ENCODE data around the gene NDUFAF3. TPM values are rescaled to one million over a fixed set of nuclear protein-coding genes. Genes with fewer than 3 reads are reported as not detected.

The NDUFAF3 gene
- total RNA-seq, 2 donors from 2014 or later: 32.9 to 39.1 TPM

- H3K9me3 ChIP-seq (ENCODE audit: control insufficient read depth, low read length): no peaks in the 10 kb centered on the region
- no peak overlapping the region for H3K27ac Mint-ChIP-seq
- no peak overlapping the region for H3K9ac ChIP-seq (ENCODE audit: extremely low read depth, low read length, poor library complexity, severe bottlenecking)
- DNase-seq: no peak
- H3K27ac ChIP-seq (ENCODE audit: low read depth, low read length): no peak overlapping the region
- H3K27me3 Mint-ChIP-seq (ENCODE audit: insufficient read depth): no peaks in the 10 kb centered on the region
- no peak overlapping the region for H3K4me3 Mint-ChIP-seq
- no peak overlapping the region for H3K4me3 ChIP-seq (ENCODE audit: low read length)
- TF ChIP-seq CTCF (conservative IDR thresholded peaks at IDR 0.05): no peak
- H3K36me3 Mint-ChIP-seq (ENCODE audit: low read depth): peaks cover 62% of the 10 kb centered on the region
- no peaks in the 10 kb centered on the region for H3K27me3 ChIP-seq (ENCODE audit: control insufficient read depth, insufficient read depth, low read length, poor library complexity, severe bottlenecking)
- WGBS, 2 experiments (ENCODE audit: insufficient coverage in 1 of 2, insufficient read length in 1 of 2): 94 to 96% methylated on average over 3 of the region's 3 CpGs
- no peaks in the 10 kb centered on the region for H3K9me3 Mint-ChIP-seq
- H3K36me3 ChIP-seq (ENCODE audit: control insufficient read depth, insufficient read depth, low read length): peaks cover 72% of the 10 kb centered on the region
- peaks cover 20% of the 10 kb centered on the region for H3K4me1 Mint-ChIP-seq
- peaks cover 6% of the 10 kb centered on the region for H3K4me1 ChIP-seq (ENCODE audit: control insufficient read depth, insufficient read depth, low read length)
These were observed 4.6 kb downstream of the NDUFAF3 start for GRCh38 chr3:49026536-49026935.

GRCh38 chr3:49027634-49028033 is 5.7 kb downstream of the NDUFAF3 start:
- Histone ChIP-seq H3K4me3 (ENCODE audit: low read length) (peak overlapping the region; percentile 77), H3K27me3 (ENCODE audit: control insufficient read depth, insufficient read depth, low read length, poor library complexity, severe bottlenecking) (no peaks in the 10 kb centered on the region), H3K27ac (ENCODE audit: low read depth, low read length) (no peak overlapping the region), H3K9me3 (ENCODE audit: control insufficient read depth, low read length) (no peaks in the 10 kb centered on the region), H3K36me3 (ENCODE audit: control insufficient read depth, insufficient read depth, low read length) (peaks cover 83% of the 10 kb centered on the region), H3K9ac (ENCODE audit: extremely low read depth, low read length, poor library complexity, severe bottlenecking) (no peak overlapping the region), H3K4me1 (ENCODE audit: control insufficient read depth, insufficient read depth, low read length) (peaks cover 6% of the 10 kb centered on the region)
- Mint-ChIP-seq H3K4me1 (peaks cover 20% of the 10 kb centered on the region), H3K27ac (no peak overlapping the region), H3K27me3 (ENCODE audit: insufficient read depth) (no peaks in the 10 kb centered on the region), H3K36me3 (ENCODE audit: low read depth) (peaks cover 71% of the 10 kb centered on the region), H3K9me3 (no peaks in the 10 kb centered on the region), H3K4me3 (peak overlapping the region; percentile 79)
- no peak for TF ChIP-seq CTCF (conservative IDR thresholded peaks at IDR 0.05)
- no peak for DNase-seq
- 97 to 100% methylated on average over 9 of the region's 9 CpGs for WGBS, 2 experiments (ENCODE audit: insufficient coverage in 1 of 2, insufficient read length in 1 of 2)

- Mint-ChIP-seq H3K27me3 (ENCODE audit: insufficient read depth) (no peaks in the 10 kb centered on the region), H3K36me3 (ENCODE audit: low read depth) (peaks cover 71% of the 10 kb centered on the region)
These were observed 6.4 kb downstream of the NDUFAF3 start for GRCh38 chr3:49028298-49028672.

More at GRCh38 chr3:49028298-49028672, 6.4 kb downstream of the NDUFAF3 start:
- H3K4me3 ChIP-seq (ENCODE audit: low read length): peak overlapping the region; percentile 77
- H3K9ac ChIP-seq (ENCODE audit: extremely low read depth, low read length, poor library complexity, severe bottlenecking): peak overlapping the region; percentile 74
- H3K9me3 Mint-ChIP-seq: no peaks in the 10 kb centered on the region
- H3K36me3 ChIP-seq (ENCODE audit: control insufficient read depth, insufficient read depth, low read length): peaks cover 87% of the 10 kb centered on the region
- peaks cover 6% of the 10 kb centered on the region for H3K4me1 ChIP-seq (ENCODE audit: control insufficient read depth, insufficient read depth, low read length)
- H3K4me3 Mint-ChIP-seq: peak overlapping the region; percentile 79
- H3K27ac Mint-ChIP-seq: peak overlapping the region; percentile 98
- WGBS, 2 experiments (ENCODE audit: insufficient coverage in 1 of 2, insufficient read length in 1 of 2): 87 to 92% methylated on average over 2 to 4 of the region's 4 CpGs
- no peak for TF ChIP-seq CTCF (conservative IDR thresholded peaks at IDR 0.05)
- H3K4me1 Mint-ChIP-seq: peaks cover 15% of the 10 kb centered on the region
- H3K9me3 ChIP-seq (ENCODE audit: control insufficient read depth, low read length): no peaks in the 10 kb centered on the region
- H3K27ac ChIP-seq (ENCODE audit: low read depth, low read length): no peak overlapping the region
- DNase-seq: no peak
- no peaks in the 10 kb centered on the region for H3K27me3 ChIP-seq (ENCODE audit: control insufficient read depth, insufficient read depth, low read length, poor library complexity, severe bottlenecking)
